Breast epithelium (tissue), 4 donors: ENCODE measurements around the gene SACS. TPM values are rescaled to one million over a fixed set of nuclear protein-coding genes. Genes with fewer than 3 reads are reported as not detected.

Experiments used
- DNase-seq, 2 donors: peaks; one replicate each; pipeline ENCODE4 v3.0.0-alpha.2; 2019; ENCODE audit warnings: low spot score in 2 of 2
- H3K27ac ChIP-seq, 2 donors: fragments of 200-600 bp; sonication (generic) in 1 of 2; one replicate each; pipeline ENCODE4 v1.5.1; 2016 to 2019; ENCODE audit warnings: mild to moderate bottlenecking in 1 of 2
- H3K27me3 ChIP-seq, 2 donors: fragments of 200-600 bp; sonication (generic) in 1 of 2; one replicate each; pipeline versions ENCODE4 v1.5.1 to v1.6.0; 2017 to 2019; ENCODE audit warnings: control low read depth in 1 of 2, mild to moderate bottlenecking in 1 of 2
- H3K36me3 ChIP-seq: fragments of 200-600 bp; one replicate; pipeline ENCODE4 v1.5.1; 2019
- H3K4me1 ChIP-seq, 2 donors: fragments of 200-600 bp; sonication (generic); one replicate each; pipeline ENCODE4 v1.5.1; 2016 to 2019; ENCODE audit warnings: control low read depth in 1 of 2
- H3K4me3 ChIP-seq, 3 donors: fragments of 200-600 bp; sonication (generic); 1 replicate in 2 of 3; 2 replicates in 1 of 3; pipeline ENCODE4 v1.5.1; 2016 to 2019; ENCODE audit warnings: mild to moderate bottlenecking in 3 of 3, moderate library complexity in 2 of 3
- H3K9me3 ChIP-seq, 2 donors: fragments of 200-600 bp; sonication (generic) in 1 of 2; one replicate each; pipeline ENCODE4 v1.5.1; 2016 to 2019; ENCODE audit warnings: control low read depth in 1 of 2
- POLR2A ChIP-seq: fragments of 450-650 bp; IDR thresholded peaks from one replicate; pipeline ENCODE4 v1.6.1; 2016; ENCODE audit warnings: antibody characterized with exemption, mild to moderate bottlenecking, moderate library complexity
- POLR2AphosphoS5 ChIP-seq, 3 donors: sonication (generic); formaldehyde crosslinking; IDR thresholded peaks; one replicate each; pipeline ENCODE4 v1.6.1; 2017; ENCODE audit warnings: antibody characterized with exemption in 3 of 3
- intact Hi-C: fragments of 100-400 bp; cut with DNase I; formaldehyde crosslinking; loops from one replicate; pipeline ENCODE4 v1.15.1; 2023; ENCODE audit warnings: low total_unique reads
- total RNA-seq, 3 donors: library from RNA; depleted of rRNA; stranded (reverse); fragments of >200 nt; gene quantifications; one replicate each; pipeline ENCODE4 v1.1.0, GENCODE V29; 2016
- TF ChIP-seq, protein P1 (sequence below), 3 donors: fragments of 450-650 bp; IDR thresholded peaks; one replicate each; pipeline ENCODE4 v1.5.1; 2016 to 2017; ENCODE audit warnings: antibody characterized with exemption in 3 of 3, mild to moderate bottlenecking in 3 of 3, moderate library complexity in 3 of 3

Gene SACS
- total RNA-seq, 3 donors from 2014 or later: 26.2 to 36.3 (median 32.4) TPM

DNA sequence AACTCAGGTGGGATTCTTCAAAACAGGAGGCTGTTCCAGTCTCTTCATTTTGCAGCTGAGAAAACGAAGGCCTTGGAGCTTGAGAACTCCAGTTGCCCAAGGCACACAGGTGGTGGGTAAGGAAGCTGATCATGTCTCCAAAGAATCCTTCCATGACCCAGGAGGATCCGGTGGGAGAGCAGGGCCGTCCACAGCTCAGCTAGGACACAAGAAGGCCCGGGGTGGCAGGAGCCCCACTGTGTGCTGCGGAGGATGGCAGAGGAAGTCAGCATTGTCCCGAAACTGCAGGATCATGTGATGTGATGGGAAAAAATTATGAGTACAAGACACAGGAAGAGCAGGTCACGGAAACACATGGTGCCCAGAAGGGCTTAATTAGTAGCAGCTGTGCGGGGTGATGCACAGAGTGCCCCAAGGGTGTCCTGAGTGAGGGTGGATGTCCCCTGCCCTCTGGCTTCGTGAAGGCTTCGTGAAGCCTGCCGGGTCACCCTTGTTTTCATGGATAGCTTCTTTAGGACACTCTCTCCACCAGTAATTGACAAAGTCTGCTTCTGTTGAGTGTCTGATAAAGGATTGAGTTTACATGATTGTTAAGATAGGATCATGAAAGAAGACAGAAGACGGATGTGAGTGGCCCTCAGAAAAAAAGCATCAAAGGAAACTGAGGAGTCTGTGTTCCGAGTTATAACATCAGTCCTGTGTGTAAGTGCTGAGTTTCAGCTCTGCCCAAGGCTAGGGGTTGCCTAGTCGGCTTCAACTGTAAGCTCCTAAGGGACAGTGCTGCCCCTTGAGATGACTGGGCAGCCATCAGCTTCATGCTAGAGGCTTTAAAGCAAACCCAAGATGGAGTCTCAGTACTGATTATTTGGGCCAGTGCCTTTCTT is 33.8 kb upstream of the SACS start:
- peak overlapping the region in 1 of 2 donors; percentile 26 for H3K27ac ChIP-seq
- intact Hi-C loops: loop anchor here (10.0 kb wide), 1 partner anchor 408 kb away; no protein-coding TSS in a partner anchor
- H3K4me3 ChIP-seq: no peak overlapping the region

DNA sequence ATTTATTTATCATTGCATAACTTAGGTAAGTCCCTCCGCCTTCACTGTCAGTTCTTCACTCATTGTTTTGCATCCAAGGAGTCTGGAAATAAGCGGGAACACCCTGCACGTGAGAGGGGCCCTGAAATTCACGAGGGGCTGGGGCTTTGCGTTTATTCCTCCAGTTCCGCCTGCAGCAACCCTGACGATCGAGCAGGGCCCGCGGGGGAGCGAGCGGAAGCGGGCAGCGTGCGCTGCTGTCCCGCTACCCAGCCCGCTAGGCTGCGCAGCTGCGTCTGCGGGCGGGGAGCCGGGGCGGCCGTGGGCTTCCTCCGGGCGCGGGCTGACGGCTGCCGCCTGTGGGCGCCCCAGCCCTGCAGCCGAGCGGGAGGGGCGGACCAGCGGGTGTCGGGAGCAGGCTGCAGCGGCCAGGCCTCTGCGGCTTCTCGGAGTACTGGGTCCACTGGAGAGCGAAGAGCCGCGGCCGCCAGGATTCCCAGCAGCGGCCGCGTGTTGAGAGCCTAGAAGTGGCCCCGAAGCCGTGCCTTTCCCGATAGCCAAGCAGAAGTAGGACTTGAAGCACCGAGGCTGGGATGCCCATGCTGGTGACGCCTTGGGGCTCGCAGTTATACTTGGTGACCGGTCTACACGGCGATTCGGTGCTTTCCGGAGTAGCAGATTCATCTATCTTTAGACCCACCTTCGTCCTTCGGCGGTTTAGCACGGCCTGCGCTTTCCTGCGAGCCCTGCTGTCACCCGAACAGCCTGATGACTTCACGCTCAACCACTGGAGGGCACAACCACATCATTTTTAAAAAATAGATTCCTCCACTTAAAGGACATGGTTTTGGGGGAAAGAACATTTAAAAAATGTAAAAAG is 32.9 kb upstream of the SACS start:
- intact Hi-C loops: loop anchor here (10.0 kb wide), 1 partner anchor 408 kb away; no protein-coding TSS in a partner anchor
- DNase-seq: peak; percentile 37 to 61

More for the DNA sequence above, 33.8 kb upstream of the SACS start:
- Histone ChIP-seq H3K9me3 (no peaks in the 10 kb centered on the region), H3K36me3 (no peaks in the 10 kb centered on the region), H3K27me3 (no peaks in the 10 kb centered on the region), H3K4me1 (peaks cover 0 to 6% of the 10 kb centered on the region in 2 donors)
- no peak for DNase-seq
- TF ChIP-seq, protein P1, sequence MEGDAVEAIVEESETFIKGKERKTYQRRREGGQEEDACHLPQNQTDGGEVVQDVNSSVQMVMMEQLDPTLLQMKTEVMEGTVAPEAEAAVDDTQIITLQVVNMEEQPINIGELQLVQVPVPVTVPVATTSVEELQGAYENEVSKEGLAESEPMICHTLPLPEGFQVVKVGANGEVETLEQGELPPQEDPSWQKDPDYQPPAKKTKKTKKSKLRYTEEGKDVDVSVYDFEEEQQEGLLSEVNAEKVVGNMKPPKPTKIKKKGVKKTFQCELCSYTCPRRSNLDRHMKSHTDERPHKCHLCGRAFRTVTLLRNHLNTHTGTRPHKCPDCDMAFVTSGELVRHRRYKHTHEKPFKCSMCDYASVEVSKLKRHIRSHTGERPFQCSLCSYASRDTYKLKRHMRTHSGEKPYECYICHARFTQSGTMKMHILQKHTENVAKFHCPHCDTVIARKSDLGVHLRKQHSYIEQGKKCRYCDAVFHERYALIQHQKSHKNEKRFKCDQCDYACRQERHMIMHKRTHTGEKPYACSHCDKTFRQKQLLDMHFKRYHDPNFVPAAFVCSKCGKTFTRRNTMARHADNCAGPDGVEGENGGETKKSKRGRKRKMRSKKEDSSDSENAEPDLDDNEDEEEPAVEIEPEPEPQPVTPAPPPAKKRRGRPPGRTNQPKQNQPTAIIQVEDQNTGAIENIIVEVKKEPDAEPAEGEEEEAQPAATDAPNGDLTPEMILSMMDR (IDR thresholded peaks at IDR 0.05): no peak
- TF ChIP-seq POLR2A (no peak), POLR2AphosphoS5 (IDR thresholded peaks at IDR 0.05) (no peak)

DNA sequence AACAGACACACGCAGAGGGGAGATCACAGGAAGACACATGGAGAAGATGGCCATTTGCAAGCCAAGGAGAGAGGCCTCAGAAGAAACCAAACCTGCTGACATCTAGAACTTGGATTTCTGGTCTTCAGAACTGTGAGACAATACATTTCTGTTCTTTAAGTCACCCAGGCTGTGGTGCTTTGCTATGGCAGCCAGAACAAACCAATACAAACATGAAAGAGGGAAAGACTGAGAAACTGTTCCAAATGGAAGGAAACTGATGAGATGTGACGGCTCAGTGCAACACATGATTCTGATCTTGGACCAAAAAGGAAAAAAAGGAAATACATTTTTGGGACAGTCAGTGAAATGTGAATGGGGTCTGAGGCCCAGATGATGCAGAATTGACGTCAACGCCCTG is 30.2 kb upstream of the SACS start:
- Histone ChIP-seq H3K9me3 (no peaks in the 10 kb centered on the region), H3K27me3 (no peaks in the 10 kb centered on the region), H3K27ac (no peak overlapping the region), H3K4me1 (peaks cover 0 to 6% of the 10 kb centered on the region in 2 donors), H3K36me3 (no peaks in the 10 kb centered on the region), H3K4me3 (no peak overlapping the region)
- intact Hi-C loops: loop anchor here (10.0 kb wide), 1 partner anchor 411 kb away; no protein-coding TSS in a partner anchor
- TF ChIP-seq POLR2A (no peak), POLR2AphosphoS5 (IDR thresholded peaks at IDR 0.05) (no peak)
- TF ChIP-seq, protein P1 (IDR thresholded peaks at IDR 0.05): no peak
- no peak for DNase-seq

More for the DNA sequence above, 32.9 kb upstream of the SACS start:
- Histone ChIP-seq H3K36me3 (no peaks in the 10 kb centered on the region), H3K9me3 (no peaks in the 10 kb centered on the region), H3K4me3 (peak overlapping the region; percentile 40 to 67 (median 59)), H3K27me3 (no peaks in the 10 kb centered on the region), H3K27ac (peak overlapping the region; percentile 60 to 70), H3K4me1 (peaks cover 0 to 6% of the 10 kb centered on the region in 2 donors)
- TF ChIP-seq, protein P1 (IDR thresholded peaks at IDR 0.05): peak; percentile 45 to 70 (median 70)
- TF ChIP-seq POLR2A: no peak

DNA sequence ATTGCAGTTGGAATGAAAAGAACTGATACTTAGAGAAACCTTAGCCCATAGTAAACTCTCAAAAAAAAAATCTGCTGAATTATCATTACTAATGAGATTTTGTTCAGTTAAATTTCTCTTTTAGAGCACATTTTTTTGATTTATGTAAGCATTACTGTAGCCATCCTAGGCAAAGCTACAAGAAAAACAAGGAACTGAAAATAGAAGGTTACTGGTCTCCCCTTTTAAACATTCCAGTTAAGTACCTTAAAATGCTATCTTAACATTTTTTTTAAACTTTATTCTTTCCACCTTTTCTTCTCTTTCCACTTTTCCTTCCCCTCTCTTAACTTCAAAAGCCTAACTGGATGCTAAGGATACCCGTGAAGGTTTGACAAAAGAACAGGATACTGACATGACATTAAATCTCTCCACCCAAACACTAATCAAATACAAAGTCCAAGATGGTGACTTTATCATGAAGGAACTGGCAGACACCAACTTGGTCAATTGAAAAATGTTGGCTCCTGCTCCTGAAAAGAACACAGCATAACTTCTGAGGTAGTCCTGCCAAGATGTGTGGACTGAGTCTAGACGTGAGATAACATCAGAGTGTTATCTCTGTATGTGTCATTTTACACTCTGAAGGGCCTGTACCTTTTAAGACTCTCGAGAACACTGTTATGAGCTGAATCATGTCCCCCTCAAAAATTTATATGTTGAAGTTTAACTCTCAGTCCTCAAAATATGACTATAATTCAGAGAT is 29.5 kb upstream of the SACS start:
- Histone ChIP-seq H3K9me3 (no peaks in the 10 kb centered on the region), H3K4me1 (peaks cover 0 to 6% of the 10 kb centered on the region in 2 donors), H3K27me3 (no peaks in the 10 kb centered on the region), H3K36me3 (no peaks in the 10 kb centered on the region), H3K27ac (no peak overlapping the region), H3K4me3 (no peak overlapping the region)
- intact Hi-C loops: loop anchor here (10.0 kb wide), 1 partner anchor 412 kb away; no protein-coding TSS in a partner anchor
- DNase-seq: no peak
- TF ChIP-seq, protein P1 (IDR thresholded peaks at IDR 0.05): no peak
- no peak for TF ChIP-seq POLR2AphosphoS5 (IDR thresholded peaks at IDR 0.05)
- no peak for TF ChIP-seq POLR2A
